ENCODE data around the gene INSC. TPM values are rescaled to one million over a fixed set of nuclear protein-coding genes. Genes with fewer than 3 reads are reported as not detected.

INSC gene
- total RNA-seq, 1 experiment from 2014 or later: not detected

DNA sequence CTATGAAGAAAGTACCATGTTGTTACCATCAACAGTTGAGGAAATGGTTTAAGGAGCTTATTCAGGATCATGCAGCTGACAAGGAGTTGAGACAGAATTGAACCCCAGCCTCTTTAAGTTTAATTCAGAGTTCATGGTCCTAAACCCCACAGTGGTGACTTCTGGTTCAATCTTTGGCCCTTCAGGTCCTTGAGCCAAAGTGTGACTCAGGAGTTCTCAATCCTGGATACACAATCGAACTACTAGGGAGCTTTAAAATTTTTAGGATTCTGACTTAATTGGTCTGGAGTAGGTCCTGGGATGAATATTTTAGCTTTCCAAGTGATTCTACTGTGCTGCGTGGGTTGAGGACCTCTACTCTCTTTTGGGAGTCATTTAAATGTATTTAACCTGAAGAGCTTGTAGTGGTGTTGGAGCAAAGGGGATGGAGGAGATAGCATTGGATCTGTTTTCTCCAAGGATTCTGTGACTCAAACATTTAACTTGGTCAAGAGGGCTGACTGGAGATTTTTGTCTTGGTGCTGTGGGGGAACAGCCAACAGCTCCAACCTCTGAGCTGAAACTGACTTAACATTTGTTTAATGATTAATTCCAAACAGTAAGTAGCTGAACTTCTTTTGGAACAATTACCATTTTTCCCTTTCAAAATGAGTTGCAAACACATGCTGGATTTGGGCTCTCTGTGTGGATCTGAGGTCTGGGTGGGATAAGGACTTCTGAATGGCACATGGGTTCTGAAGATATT is 80.1 kb downstream of the INSC start:
- Histone ChIP-seq H3K4me3 (ENCODE audit: low read depth, low read length) (no peak overlapping the region), H3K9me3 (no peaks in the 10 kb centered on the region), H3K4me1 (peaks cover 12% of the 10 kb centered on the region), H3K36me3 (ENCODE audit: control insufficient read depth, insufficient read depth, low read length) (no peaks in the 10 kb centered on the region), H3K27me3 (replicated peaks; ENCODE audit: control insufficient read depth, insufficient read depth, low read length) (no peaks in the 10 kb centered on the region)
- H3K27me3 Mint-ChIP-seq (ENCODE audit: insufficient read depth, unreplicated experiment): peaks cover 4% of the 10 kb centered on the region
- no peak overlapping the region for H3K27ac Mint-ChIP-seq (ENCODE audit: unreplicated experiment)
- H3K9me3 Mint-ChIP-seq (ENCODE audit: unreplicated experiment): no peaks in the 10 kb centered on the region
- intact Hi-C loops (cut with micrococcal nuclease; ENCODE audit: unreplicated experiment): no loop called here
- H3K36me3 Mint-ChIP-seq (ENCODE audit: insufficient read depth, unreplicated experiment): no peaks in the 10 kb centered on the region
- H3K4me1 Mint-ChIP-seq (ENCODE audit: low read depth, unreplicated experiment): peaks cover 7% of the 10 kb centered on the region
- no peak for TF ChIP-seq CTCF (IDR thresholded peaks at IDR 0.05; ENCODE audit: insufficient read depth in 1 of 2, low read depth in 1 of 2, low read length in 1 of 2, severe bottlenecking in 1 of 2, unreplicated experiment in 1 of 2)
- ChIA-PET CTCF (interaction anchor here (0.8 to 1.2 kb wide), 3 partner anchors 13 to 94 kb away, joined by 3 to 4 read pairs (median 3); no protein-coding TSS in a partner anchor), POLR2A (interaction anchor here (0.6 kb wide), 1 partner anchor 1538 kb away, joined by 4 read pairs; no protein-coding TSS in a partner anchor)
- DNase-seq: no peak
- no peak overlapping the region for H3K4me3 Mint-ChIP-seq (ENCODE audit: unreplicated experiment)
- BruUV-seq (replicated peaks): no TSS peak

GRCh38 chr11:15195454-15196200 is 80.9 kb downstream of the INSC start:
- H3K27ac Mint-ChIP-seq (ENCODE audit: unreplicated experiment): no peak overlapping the region
- DNase-seq: peak in 1 of 2 experiments; percentile 11
- no peak overlapping the region for H3K4me3 Mint-ChIP-seq (ENCODE audit: unreplicated experiment)
- intact Hi-C loops (cut with micrococcal nuclease; ENCODE audit: unreplicated experiment): no loop called here
- Histone ChIP-seq H3K27me3 (replicated peaks; ENCODE audit: control insufficient read depth, insufficient read depth, low read length) (no peaks in the 10 kb centered on the region), H3K36me3 (ENCODE audit: control insufficient read depth, insufficient read depth, low read length) (no peaks in the 10 kb centered on the region), H3K4me3 (ENCODE audit: low read depth, low read length) (no peak overlapping the region), H3K4me1 (peaks cover 12% of the 10 kb centered on the region), H3K9me3 (no peaks in the 10 kb centered on the region)
- H3K9me3 Mint-ChIP-seq (ENCODE audit: unreplicated experiment): no peaks in the 10 kb centered on the region
- no peaks in the 10 kb centered on the region for H3K36me3 Mint-ChIP-seq (ENCODE audit: insufficient read depth, unreplicated experiment)
- TF ChIP-seq CTCF (IDR thresholded peaks at IDR 0.05; ENCODE audit: insufficient read depth in 1 of 2, low read depth in 1 of 2, low read length in 1 of 2, severe bottlenecking in 1 of 2, unreplicated experiment in 1 of 2): no peak
- ChIA-PET POLR2A (interaction anchor here (0.6 kb wide), 1 partner anchor 1537 kb away, joined by 4 read pairs; no protein-coding TSS in a partner anchor), CTCF (interaction anchor here (0.8 to 1.4 kb wide), 4 partner anchors 12 to 287 kb away, joined by 3 to 4 read pairs (median 4); no protein-coding TSS in a partner anchor)
- BruUV-seq (replicated peaks): no TSS peak
- H3K27me3 Mint-ChIP-seq (ENCODE audit: insufficient read depth, unreplicated experiment): peaks cover 4% of the 10 kb centered on the region
- peaks cover 7% of the 10 kb centered on the region for H3K4me1 Mint-ChIP-seq (ENCODE audit: low read depth, unreplicated experiment)

GRCh38 chr11:15196704-15197103 is 82.0 kb downstream of the INSC start:
- no peaks in the 10 kb centered on the region for H3K27me3 ChIP-seq (replicated peaks; ENCODE audit: control insufficient read depth, insufficient read depth, low read length)
- POLR2A ChIA-PET: no interaction called here
- Mint-ChIP-seq H3K9me3 (ENCODE audit: unreplicated experiment) (no peaks in the 10 kb centered on the region), H3K27me3 (ENCODE audit: insufficient read depth, unreplicated experiment) (peaks cover 9% of the 10 kb centered on the region), H3K4me3 (ENCODE audit: unreplicated experiment) (no peak overlapping the region), H3K27ac (ENCODE audit: unreplicated experiment) (no peak overlapping the region), H3K36me3 (ENCODE audit: insufficient read depth, unreplicated experiment) (no peaks in the 10 kb centered on the region), H3K4me1 (ENCODE audit: low read depth, unreplicated experiment) (peaks cover 7% of the 10 kb centered on the region)
- H3K9me3 ChIP-seq: no peaks in the 10 kb centered on the region
- H3K36me3 ChIP-seq (ENCODE audit: control insufficient read depth, insufficient read depth, low read length): no peaks in the 10 kb centered on the region
- TF ChIP-seq CTCF (IDR thresholded peaks at IDR 0.05; ENCODE audit: insufficient read depth in 1 of 2, low read depth in 1 of 2, low read length in 1 of 2, severe bottlenecking in 1 of 2, unreplicated experiment in 1 of 2): no peak
- H3K4me1 ChIP-seq: peaks cover 12% of the 10 kb centered on the region
- BruUV-seq (replicated peaks): no TSS peak
- intact Hi-C loops (cut with micrococcal nuclease; ENCODE audit: unreplicated experiment): no loop called here
- no peak overlapping the region for H3K4me3 ChIP-seq (ENCODE audit: low read depth, low read length)
- DNase-seq: no peak
- CTCF ChIA-PET: interaction anchor here (1.4 kb wide), 1 partner anchor 288 kb away, joined by 4 read pairs; no protein-coding TSS in a partner anchor
